ENCODE data around the gene PIF1.

PIF1 gene

GRCh38 chr15:64808785-64809453 is 16.5 kb downstream of the PIF1 start:
- TF ChIP-seq CTCF (IDR thresholded peaks at IDR 0.05; ENCODE audit: low read depth, low read length, poor library complexity, severe bottlenecking) (no peak), EZH2phosphoT487 (IDR thresholded peaks at IDR 0.05; ENCODE audit: borderline replicate concordance, low read length) (no peak)
- Histone ChIP-seq H3K27ac (ENCODE audit: low read depth, low read length) (no peak overlapping the region), H3K4me3 (ENCODE audit: low read length) (no peak overlapping the region), H4K20me1 (ENCODE audit: control insufficient read depth, insufficient read depth, low read depth, low read length) (no peaks in the 10 kb centered on the region), H3F3A (ENCODE audit: control insufficient read depth, insufficient read depth) (0 out of 2 replicates have a peak, but pooled peaks cover 5% of the 10 kb centered on the region), H3K9me2 (replicated peaks; ENCODE audit: control insufficient read depth, low read length) (no peaks in the 10 kb centered on the region), H3K4me1 (ENCODE audit: control insufficient read depth, low read length) (peaks cover 16% of the 10 kb centered on the region), H3K36me3 (ENCODE audit: control insufficient read depth, low read length) (no peaks in the 10 kb centered on the region), H3K4me2 (ENCODE audit: low read length) (no peak overlapping the region), H3K9me3 (ENCODE audit: control insufficient read depth, insufficient read depth, low read length) (no peaks in the 10 kb centered on the region), H3K79me2 (ENCODE audit: control insufficient read depth, low read length) (no peaks in the 10 kb centered on the region), H3K27me3 (ENCODE audit: control insufficient read depth, low read length) (peaks cover 6% of the 10 kb centered on the region; the same call in 1 of the 2 replicates)

GRCh38 chr15:64807751-64808222 is 17.7 kb downstream of the PIF1 start:
- Histone ChIP-seq H3K27ac (ENCODE audit: low read depth, low read length) (no peak overlapping the region), H3F3A (ENCODE audit: control insufficient read depth, insufficient read depth) (no peaks in the 10 kb centered on the region), H3K9me3 (ENCODE audit: control insufficient read depth, insufficient read depth, low read length) (no peaks in the 10 kb centered on the region), H3K79me2 (ENCODE audit: control insufficient read depth, low read length) (no peaks in the 10 kb centered on the region), H3K27me3 (ENCODE audit: control insufficient read depth, low read length) (peaks cover 6% of the 10 kb centered on the region; the same call in 1 of the 2 replicates), H3K4me1 (ENCODE audit: control insufficient read depth, low read length) (peaks cover 5% of the 10 kb centered on the region), H3K4me3 (ENCODE audit: low read length) (no peak overlapping the region), H3K36me3 (ENCODE audit: control insufficient read depth, low read length) (no peaks in the 10 kb centered on the region), H3K9me2 (replicated peaks; ENCODE audit: control insufficient read depth, low read length) (no peaks in the 10 kb centered on the region), H3K4me2 (ENCODE audit: low read length) (no peak overlapping the region), H4K20me1 (ENCODE audit: control insufficient read depth, insufficient read depth, low read depth, low read length) (no peaks in the 10 kb centered on the region)
- no peak for TF ChIP-seq EZH2phosphoT487 (IDR thresholded peaks at IDR 0.05; ENCODE audit: borderline replicate concordance, low read length)
- TF ChIP-seq CTCF (IDR thresholded peaks at IDR 0.05; ENCODE audit: low read depth, low read length, poor library complexity, severe bottlenecking) = no peak

GRCh38 chr15:64807051-64807749 is 18.2 kb downstream of the PIF1 start:
- Histone ChIP-seq H4K20me1 (ENCODE audit: control insufficient read depth, insufficient read depth, low read depth, low read length) (no peaks in the 10 kb centered on the region), H3K4me1 (ENCODE audit: control insufficient read depth, low read length) (peaks cover 6% of the 10 kb centered on the region), H3K4me3 (ENCODE audit: low read length) (no peak overlapping the region), H3K9me2 (replicated peaks; ENCODE audit: control insufficient read depth, low read length) (no peaks in the 10 kb centered on the region), H3K27ac (ENCODE audit: low read depth, low read length) (no peak overlapping the region), H3K4me2 (ENCODE audit: low read length) (no peak overlapping the region), H3K36me3 (ENCODE audit: control insufficient read depth, low read length) (no peaks in the 10 kb centered on the region), H3F3A (ENCODE audit: control insufficient read depth, insufficient read depth) (no peaks in the 10 kb centered on the region), H3K79me2 (ENCODE audit: control insufficient read depth, low read length) (no peaks in the 10 kb centered on the region), H3K9me3 (ENCODE audit: control insufficient read depth, insufficient read depth, low read length) (no peaks in the 10 kb centered on the region), H3K27me3 (ENCODE audit: control insufficient read depth, low read length) (peaks cover 6% of the 10 kb centered on the region; the same call in 1 of the 2 replicates)
- no peak for TF ChIP-seq CTCF (IDR thresholded peaks at IDR 0.05; ENCODE audit: low read depth, low read length, poor library complexity, severe bottlenecking)
- no peak for TF ChIP-seq EZH2phosphoT487 (IDR thresholded peaks at IDR 0.05; ENCODE audit: borderline replicate concordance, low read length)
